Fibroblast of mammary gland (primary cell): ENCODE data around the gene TBKBP1.

Experiments used
- DNase-seq: peaks from one replicate; pipeline ENCODE4 v3.0.0-alpha.2; 2010; ENCODE audit warnings: low read depth
- H3K4me3 ChIP-seq: 2 replicates; pipeline ENCODE4 v1.5.1; 2011; ENCODE audit warnings: low read depth, mild to moderate bottlenecking, low read length, moderate library complexity; ENCODE audit not compliant: control insufficient read depth
- TF ChIP-seq, protein P1 (sequence below): conservative IDR thresholded peaks from 2 replicates; pipeline ENCODE4 v1.5.1; 2011; ENCODE audit warnings: low read depth, low read length, inconsistent platforms; ENCODE audit not compliant: control insufficient read depth, insufficient read depth

Gene TBKBP1

DNA sequence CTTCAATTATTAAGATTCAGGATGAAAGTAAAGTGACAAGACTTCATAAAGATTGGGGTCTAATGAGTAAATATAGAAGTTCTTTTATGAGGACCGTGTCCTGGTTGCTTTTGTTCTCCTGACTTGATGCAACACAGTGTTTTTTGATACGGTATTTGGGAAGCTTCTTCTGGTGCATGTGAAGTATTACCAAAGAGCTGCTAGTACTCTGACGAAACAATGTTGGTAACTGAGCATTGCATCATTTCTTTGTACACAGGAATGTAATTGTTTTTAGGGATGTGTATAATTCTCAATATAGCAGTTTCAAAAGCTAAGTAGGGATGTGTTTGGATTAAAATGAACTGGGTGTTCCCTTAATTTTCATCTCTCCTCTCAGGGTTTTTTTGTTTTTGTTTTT, 28.3 kb upstream of the TBKBP1 start:
- no peak overlapping the region for H3K4me3 ChIP-seq
- TF ChIP-seq, protein P1, sequence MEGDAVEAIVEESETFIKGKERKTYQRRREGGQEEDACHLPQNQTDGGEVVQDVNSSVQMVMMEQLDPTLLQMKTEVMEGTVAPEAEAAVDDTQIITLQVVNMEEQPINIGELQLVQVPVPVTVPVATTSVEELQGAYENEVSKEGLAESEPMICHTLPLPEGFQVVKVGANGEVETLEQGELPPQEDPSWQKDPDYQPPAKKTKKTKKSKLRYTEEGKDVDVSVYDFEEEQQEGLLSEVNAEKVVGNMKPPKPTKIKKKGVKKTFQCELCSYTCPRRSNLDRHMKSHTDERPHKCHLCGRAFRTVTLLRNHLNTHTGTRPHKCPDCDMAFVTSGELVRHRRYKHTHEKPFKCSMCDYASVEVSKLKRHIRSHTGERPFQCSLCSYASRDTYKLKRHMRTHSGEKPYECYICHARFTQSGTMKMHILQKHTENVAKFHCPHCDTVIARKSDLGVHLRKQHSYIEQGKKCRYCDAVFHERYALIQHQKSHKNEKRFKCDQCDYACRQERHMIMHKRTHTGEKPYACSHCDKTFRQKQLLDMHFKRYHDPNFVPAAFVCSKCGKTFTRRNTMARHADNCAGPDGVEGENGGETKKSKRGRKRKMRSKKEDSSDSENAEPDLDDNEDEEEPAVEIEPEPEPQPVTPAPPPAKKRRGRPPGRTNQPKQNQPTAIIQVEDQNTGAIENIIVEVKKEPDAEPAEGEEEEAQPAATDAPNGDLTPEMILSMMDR, result no peak
- peak; percentile 52 for DNase-seq

DNA sequence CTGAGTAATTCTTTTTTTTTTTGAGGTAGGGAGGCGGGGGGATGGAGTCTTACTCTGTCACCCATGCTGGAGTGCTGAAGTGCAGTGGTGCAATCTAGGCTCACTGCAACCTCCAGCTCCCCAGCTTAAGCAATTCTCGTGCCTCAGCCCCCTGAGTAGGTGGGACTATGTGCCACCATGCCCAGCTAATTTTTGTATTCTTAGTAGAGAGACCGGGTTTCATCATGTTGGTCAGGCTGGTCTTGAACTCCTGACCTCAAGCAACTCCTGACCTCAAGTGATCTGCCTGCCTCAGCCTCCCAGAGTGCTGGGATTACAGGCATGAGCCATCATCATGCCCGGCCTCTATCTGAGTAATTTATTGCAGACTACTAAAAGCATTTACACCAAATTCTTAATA, 24.9 kb upstream of the TBKBP1 start:
- H3K4me3 ChIP-seq, result no peak overlapping the region
- TF ChIP-seq, protein P1, result no peak
- DNase-seq, result no peak

DNA sequence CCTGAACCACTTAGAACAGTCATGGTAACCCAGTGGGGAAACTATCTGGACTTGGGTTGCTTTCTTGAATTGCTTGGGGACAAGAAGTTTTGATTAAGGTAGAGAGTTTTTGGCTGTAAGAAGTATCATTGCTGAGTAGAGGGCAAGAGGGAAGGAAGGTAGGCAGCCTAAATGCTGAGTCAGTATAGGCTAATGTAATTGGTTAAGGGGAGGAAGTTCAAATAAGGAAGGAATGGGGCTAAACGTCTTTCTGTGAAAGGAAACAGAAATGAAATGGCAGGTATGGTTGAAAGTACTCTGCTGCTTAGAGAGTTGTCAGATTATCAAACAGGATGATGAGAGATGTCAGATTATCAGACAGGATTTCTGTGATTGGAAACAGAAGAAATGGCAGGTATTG, 23.9 kb upstream of the TBKBP1 start:
- TF ChIP-seq, protein P1, result no peak
- no peak for DNase-seq

DNA sequence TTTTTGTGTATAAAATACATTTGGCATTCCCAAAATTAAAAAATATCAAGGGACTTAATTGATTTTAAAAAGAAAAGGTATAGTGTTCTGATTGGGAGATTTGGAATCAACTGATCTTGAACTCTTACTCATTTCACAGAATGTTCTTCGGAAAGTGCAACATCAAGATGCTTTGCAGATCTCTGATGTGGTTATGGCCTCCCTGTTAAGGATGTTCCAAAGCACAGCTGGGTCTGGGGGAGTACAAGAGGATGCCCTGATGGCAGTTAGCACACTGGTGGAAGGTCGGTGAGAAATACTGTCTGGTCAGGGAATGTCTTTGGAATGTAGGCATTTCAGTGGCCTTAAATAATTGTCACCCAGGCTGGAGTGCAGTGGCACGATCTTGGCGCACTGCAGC, 19.5 kb upstream of the TBKBP1 start:
- H3K4me3 ChIP-seq, result no peak overlapping the region
- TF ChIP-seq, protein P1, result no peak
- DNase-seq, result no peak

More for the DNA sequence above, 23.9 kb upstream of the TBKBP1 start:
- no peak overlapping the region for H3K4me3 ChIP-seq

DNA sequence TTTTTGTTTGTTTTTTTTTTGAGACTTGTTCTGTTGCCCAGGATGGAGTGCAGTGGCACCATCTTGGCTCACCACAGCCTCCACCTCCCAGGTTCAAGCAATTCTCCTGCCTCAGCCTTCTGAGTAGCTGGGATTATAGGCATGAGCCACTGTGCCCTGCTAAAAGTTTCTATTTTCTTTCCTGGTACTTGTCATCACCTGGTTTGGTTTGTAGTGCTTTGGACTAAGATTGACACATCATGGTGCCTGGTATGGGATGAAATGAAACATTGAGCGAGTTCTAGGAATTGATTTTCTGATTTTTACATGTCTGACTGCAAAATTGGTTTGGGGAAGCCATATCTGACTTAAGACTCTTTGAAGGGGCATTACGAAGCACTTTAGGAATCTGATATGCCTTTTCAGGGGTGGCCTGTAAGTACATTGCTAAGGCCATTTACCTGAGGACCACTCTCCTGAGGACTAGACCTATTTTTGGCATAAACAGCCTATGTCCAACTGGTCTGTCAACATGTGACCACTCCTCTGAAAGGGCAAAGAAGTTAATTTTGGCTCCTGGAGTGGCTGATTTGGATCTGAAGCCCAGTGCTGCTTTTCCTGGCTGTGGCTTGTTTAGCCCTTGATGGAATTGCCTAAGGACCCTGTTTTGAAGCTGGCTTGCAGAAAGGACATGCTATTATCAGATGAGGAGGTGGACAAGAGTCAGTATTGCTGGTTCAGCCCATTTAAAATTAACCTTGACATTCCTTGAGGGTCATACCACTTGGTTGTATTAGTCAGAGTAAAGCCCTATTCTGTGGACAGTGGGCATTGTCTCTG, 18.4 kb upstream of the TBKBP1 start:
- TF ChIP-seq, protein P1, result no peak
- DNase-seq, result no peak
- H3K4me3 ChIP-seq, result no peak overlapping the region

DNA sequence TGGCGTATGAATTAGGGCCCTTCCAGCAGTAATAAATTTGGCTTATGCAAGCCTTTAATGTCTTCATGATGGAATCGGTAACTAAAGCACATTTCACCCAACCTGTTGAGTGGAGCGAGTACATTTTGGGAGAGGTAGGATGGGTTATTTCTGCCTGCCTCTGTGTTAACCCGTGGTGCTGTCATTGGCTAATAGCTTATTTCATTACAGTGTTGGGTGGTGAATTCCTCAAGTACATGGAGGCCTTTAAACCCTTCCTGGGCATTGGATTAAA, 17.8 kb upstream of the TBKBP1 start:
- TF ChIP-seq, protein P1, result no peak
- DNase-seq, result no peak
- H3K4me3 ChIP-seq, result no peak overlapping the region
